ENCODE results near the gene CERS2. TPM values are rescaled to one million over a fixed set of nuclear protein-coding genes. Genes with fewer than 3 reads are reported as not detected.

Gene CERS2
- total and polyA plus RNA-seq, 2 of the 13 experiments (the other 11 are each of a cell fraction or from before 2014, with no cell fraction given) = 269 to 298 TPM

DNA sequence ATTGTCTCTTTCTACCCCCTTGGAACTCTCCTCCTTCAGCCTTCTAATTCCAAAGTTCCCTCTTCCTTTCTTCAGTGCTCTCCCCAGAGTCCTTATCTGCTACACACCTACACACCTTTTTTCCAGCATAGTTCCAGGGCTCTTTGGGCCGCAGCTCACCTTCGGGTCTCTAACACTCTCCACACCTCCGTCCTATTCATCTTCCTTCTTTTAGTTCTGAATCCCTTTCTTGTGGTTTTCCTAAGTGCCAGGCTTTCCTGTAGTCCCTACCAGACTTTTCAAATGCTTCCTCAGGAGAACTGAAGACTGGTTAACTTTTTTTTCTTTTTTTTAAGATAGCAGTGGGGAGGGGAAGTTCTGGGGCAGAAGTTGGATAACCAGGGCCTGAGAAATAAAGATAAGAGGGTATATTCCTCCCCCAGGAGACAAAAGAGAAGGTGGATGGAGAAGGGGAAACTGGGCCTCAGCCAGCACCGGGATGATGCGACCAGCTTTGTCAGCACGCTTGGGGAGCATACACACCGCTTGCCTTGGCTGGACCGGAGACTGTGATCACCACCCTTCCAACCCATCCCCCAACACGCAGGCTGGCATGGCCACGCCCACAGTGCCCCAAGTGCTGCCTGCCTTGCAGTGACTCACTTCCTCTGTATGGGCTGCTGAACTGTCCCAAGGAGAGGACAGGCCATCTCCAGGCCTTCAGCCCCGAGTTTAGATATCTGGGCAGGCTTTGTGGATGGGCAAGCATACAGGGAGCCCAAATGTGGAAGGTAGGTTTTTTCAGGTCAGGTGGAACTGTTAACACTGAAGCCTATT, 2.5 kb upstream of the CERS2 start (continued):
- TF ChIP-seq SOX6 (IDR thresholded peaks at IDR 0.05) = no peak
- TF ChIP-seq SOX6 (CRISPR knock-in tag; IDR thresholded peaks at IDR 0.05) = 0 out of 2 replicates have a peak, but pooled peaks have one; percentile 15
- TF ChIP-seq ZNF737 (CRISPR knock-in tag; IDR thresholded peaks at IDR 0.05; ENCODE audit: borderline replicate concordance) = no peak
- TF ChIP-seq, protein P1, sequence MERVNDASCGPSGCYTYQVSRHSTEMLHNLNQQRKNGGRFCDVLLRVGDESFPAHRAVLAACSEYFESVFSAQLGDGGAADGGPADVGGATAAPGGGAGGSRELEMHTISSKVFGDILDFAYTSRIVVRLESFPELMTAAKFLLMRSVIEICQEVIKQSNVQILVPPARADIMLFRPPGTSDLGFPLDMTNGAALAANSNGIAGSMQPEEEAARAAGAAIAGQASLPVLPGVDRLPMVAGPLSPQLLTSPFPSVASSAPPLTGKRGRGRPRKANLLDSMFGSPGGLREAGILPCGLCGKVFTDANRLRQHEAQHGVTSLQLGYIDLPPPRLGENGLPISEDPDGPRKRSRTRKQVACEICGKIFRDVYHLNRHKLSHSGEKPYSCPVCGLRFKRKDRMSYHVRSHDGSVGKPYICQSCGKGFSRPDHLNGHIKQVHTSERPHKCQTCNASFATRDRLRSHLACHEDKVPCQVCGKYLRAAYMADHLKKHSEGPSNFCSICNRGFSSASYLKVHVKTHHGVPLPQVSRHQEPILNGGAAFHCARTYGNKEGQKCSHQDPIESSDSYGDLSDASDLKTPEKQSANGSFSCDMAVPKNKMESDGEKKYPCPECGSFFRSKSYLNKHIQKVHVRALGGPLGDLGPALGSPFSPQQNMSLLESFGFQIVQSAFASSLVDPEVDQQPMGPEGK (CRISPR knock-in tag; IDR thresholded peaks at IDR 0.05) = no peak
- TF ChIP-seq SMYD3 (CRISPR knock-in tag; IDR thresholded peaks at IDR 0.05) = no peak
- TF ChIP-seq, protein P2, sequence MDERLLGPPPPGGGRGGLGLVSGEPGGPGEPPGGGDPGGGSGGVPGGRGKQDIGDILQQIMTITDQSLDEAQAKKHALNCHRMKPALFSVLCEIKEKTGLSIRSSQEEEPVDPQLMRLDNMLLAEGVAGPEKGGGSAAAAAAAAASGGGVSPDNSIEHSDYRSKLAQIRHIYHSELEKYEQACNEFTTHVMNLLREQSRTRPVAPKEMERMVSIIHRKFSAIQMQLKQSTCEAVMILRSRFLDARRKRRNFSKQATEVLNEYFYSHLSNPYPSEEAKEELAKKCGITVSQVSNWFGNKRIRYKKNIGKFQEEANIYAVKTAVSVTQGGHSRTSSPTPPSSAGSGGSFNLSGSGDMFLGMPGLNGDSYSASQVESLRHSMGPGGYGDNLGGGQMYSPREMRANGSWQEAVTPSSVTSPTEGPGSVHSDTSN (CRISPR knock-in tag; IDR thresholded peaks at IDR 0.05) = no peak
- TF ChIP-seq, protein P3, sequence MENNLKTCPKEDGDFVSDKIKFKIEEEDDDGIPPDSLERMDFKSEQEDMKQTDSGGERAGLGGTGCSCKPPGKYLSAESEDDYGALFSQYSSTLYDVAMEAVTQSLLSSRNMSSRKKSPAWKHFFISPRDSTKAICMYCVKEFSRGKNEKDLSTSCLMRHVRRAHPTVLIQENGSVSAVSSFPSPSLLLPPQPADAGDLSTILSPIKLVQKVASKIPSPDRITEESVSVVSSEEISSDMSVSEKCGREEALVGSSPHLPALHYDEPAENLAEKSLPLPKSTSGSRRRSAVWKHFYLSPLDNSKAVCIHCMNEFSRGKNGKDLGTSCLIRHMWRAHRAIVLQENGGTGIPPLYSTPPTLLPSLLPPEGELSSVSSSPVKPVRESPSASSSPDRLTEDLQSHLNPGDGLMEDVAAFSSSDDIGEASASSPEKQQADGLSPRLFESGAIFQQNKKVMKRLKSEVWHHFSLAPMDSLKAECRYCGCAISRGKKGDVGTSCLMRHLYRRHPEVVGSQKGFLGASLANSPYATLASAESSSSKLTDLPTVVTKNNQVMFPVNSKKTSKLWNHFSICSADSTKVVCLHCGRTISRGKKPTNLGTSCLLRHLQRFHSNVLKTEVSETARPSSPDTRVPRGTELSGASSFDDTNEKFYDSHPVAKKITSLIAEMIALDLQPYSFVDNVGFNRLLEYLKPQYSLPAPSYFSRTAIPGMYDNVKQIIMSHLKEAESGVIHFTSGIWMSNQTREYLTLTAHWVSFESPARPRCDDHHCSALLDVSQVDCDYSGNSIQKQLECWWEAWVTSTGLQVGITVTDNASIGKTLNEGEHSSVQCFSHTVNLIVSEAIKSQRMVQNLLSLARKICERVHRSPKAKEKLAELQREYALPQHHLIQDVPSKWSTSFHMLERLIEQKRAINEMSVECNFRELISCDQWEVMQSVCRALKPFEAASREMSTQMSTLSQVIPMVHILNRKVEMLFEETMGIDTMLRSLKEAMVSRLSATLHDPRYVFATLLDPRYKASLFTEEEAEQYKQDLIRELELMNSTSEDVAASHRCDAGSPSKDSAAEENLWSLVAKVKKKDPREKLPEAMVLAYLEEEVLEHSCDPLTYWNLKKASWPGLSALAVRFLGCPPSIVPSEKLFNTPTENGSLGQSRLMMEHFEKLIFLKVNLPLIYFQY (CRISPR knock-in tag; IDR thresholded peaks at IDR 0.05; ENCODE audit: borderline replicate concordance) = no peak
- no peak for TF ChIP-seq ZNF570 (CRISPR knock-in tag; IDR thresholded peaks at IDR 0.05; ENCODE audit: borderline replicate concordance)
- TF ChIP-seq MBD4 (IDR thresholded peaks at IDR 0.05; ENCODE audit: borderline replicate concordance, low read length) = no peak
- TF ChIP-seq, protein P4, sequence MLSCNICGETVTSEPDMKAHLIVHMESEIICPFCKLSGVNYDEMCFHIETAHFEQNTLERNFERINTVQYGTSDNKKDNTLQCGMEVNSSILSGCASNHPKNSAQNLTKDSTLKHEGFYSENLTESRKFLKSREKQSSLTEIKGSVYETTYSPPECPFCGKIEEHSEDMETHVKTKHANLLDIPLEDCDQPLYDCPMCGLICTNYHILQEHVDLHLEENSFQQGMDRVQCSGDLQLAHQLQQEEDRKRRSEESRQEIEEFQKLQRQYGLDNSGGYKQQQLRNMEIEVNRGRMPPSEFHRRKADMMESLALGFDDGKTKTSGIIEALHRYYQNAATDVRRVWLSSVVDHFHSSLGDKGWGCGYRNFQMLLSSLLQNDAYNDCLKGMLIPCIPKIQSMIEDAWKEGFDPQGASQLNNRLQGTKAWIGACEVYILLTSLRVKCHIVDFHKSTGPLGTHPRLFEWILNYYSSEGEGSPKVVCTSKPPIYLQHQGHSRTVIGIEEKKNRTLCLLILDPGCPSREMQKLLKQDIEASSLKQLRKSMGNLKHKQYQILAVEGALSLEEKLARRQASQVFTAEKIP (CRISPR knock-in tag; IDR thresholded peaks at IDR 0.05; ENCODE audit: borderline replicate concordance) = no peak
- no peak for TF ChIP-seq ZNF615 (CRISPR knock-in tag; IDR thresholded peaks at IDR 0.05; ENCODE audit: borderline replicate concordance)
- TF ChIP-seq, protein P5, sequence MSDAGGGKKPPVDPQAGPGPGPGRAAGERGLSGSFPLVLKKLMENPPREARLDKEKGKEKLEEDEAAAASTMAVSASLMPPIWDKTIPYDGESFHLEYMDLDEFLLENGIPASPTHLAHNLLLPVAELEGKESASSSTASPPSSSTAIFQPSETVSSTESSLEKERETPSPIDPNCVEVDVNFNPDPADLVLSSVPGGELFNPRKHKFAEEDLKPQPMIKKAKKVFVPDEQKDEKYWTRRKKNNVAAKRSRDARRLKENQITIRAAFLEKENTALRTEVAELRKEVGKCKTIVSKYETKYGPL (CRISPR knock-in tag; IDR thresholded peaks at IDR 0.05) = no peak
- no peak for TF ChIP-seq ZNF430 (CRISPR knock-in tag; IDR thresholded peaks at IDR 0.05)
- no peak for TF ChIP-seq ZNF720 (CRISPR knock-in tag; IDR thresholded peaks at IDR 0.05)
- no peak for TF ChIP-seq PRMT3 (CRISPR knock-in tag; IDR thresholded peaks at IDR 0.05; ENCODE audit: borderline replicate concordance, low read depth)
- TF ChIP-seq TGIF2 (CRISPR knock-in tag; IDR thresholded peaks at IDR 0.05) = no peak
- no peak for TF ChIP-seq MIXL1 (CRISPR knock-in tag; IDR thresholded peaks at IDR 0.05)
- no peak for TF ChIP-seq ZSCAN29 (CRISPR knock-in tag; conservative IDR thresholded peaks at IDR 0.05)
- TF ChIP-seq, protein P6, sequence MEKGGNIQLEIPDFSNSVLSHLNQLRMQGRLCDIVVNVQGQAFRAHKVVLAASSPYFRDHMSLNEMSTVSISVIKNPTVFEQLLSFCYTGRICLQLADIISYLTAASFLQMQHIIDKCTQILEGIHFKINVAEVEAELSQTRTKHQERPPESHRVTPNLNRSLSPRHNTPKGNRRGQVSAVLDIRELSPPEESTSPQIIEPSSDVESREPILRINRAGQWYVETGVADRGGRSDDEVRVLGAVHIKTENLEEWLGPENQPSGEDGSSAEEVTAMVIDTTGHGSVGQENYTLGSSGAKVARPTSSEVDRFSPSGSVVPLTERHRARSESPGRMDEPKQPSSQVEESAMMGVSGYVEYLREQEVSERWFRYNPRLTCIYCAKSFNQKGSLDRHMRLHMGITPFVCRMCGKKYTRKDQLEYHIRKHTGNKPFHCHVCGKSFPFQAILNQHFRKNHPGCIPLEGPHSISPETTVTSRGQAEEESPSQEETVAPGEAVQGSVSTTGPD (CRISPR knock-in tag; IDR thresholded peaks at IDR 0.05) = no peak
